ENCODE measurements around the gene SLC5A3.

DNA sequence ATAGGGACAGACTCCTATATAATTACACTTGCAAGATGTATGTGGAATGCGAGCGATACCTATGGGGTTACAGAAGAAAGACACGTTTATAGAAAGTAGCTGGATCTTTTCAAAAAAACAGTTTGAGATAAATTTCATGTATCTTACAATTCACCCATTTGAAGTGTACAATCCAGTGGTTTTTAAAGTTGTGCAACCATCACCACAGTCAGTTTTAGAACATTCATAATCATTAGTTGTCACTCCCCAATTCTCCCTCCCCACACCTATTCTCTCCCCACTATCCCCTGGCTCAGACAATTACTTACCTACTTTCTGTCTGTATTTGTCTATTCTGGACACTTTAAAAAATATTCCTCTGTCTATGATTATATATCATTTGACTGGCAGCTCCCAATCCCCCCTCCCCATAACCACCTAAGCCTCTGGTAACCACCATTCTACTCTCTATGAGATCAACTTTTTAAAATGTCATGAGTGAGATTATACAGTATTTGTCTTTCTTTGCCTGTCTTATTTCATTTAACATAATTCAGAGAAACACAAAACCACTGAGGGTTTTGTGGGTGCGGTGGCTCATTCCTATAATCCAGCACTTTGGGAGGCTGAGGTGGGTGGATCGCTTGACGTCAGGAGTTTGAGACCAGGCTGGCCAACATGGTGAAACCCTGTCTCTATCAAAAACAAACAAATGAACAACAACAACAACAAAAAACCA, 39.1 kb downstream of the SLC5A3 start:
- TF ChIP-seq, protein P1, sequence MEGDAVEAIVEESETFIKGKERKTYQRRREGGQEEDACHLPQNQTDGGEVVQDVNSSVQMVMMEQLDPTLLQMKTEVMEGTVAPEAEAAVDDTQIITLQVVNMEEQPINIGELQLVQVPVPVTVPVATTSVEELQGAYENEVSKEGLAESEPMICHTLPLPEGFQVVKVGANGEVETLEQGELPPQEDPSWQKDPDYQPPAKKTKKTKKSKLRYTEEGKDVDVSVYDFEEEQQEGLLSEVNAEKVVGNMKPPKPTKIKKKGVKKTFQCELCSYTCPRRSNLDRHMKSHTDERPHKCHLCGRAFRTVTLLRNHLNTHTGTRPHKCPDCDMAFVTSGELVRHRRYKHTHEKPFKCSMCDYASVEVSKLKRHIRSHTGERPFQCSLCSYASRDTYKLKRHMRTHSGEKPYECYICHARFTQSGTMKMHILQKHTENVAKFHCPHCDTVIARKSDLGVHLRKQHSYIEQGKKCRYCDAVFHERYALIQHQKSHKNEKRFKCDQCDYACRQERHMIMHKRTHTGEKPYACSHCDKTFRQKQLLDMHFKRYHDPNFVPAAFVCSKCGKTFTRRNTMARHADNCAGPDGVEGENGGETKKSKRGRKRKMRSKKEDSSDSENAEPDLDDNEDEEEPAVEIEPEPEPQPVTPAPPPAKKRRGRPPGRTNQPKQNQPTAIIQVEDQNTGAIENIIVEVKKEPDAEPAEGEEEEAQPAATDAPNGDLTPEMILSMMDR (IDR thresholded peaks at IDR 0.05): no peak
- no peak for TF ChIP-seq ZFX (IDR thresholded peaks at IDR 0.05; ENCODE audit: borderline replicate concordance)
